ENCODE data around the gene DCC. TPM values are rescaled to one million over a fixed set of nuclear protein-coding genes. Genes with fewer than 3 reads are reported as not detected.

Gene DCC
- total RNA-seq, 1 donor from 2014 or later, result 0.24 TPM

DNA sequence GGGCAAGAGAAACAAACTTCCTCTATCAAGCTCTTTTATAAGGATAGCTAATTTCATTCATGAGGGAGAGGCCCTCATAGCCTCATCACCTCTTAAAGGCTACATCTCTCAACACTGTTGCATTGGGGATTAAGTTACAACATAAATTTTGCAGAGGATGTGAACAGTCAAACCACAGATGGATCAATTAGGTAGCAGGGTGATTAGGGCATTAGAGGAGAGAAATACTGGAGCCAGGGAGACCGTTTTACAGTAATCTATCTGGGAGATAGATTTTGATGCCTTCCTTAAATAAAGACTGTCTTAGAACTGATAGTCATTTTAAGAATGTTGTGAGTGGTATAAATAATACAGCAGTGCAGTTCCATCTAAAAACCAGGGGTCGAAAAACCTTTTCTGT, 258.9 kb downstream of the DCC start:
- Mint-ChIP-seq H3K27ac (ENCODE audit: unreplicated experiment) (no peak overlapping the region), H3K4me3 (ENCODE audit: unreplicated experiment) (no peak overlapping the region), H3K36me3 (ENCODE audit: unreplicated experiment) (no peaks in the 10 kb centered on the region), H3K9me3 (ENCODE audit: unreplicated experiment) (peaks cover 25% of the 10 kb centered on the region), H3K27me3 (ENCODE audit: unreplicated experiment) (no peaks in the 10 kb centered on the region), H3K4me1 (ENCODE audit: unreplicated experiment) (no peaks in the 10 kb centered on the region)
- TF ChIP-seq CTCF (IDR thresholded peaks at IDR 0.05), result no peak
- no peak for DNase-seq (ENCODE audit: extremely low spot score, unreplicated experiment)

DNA sequence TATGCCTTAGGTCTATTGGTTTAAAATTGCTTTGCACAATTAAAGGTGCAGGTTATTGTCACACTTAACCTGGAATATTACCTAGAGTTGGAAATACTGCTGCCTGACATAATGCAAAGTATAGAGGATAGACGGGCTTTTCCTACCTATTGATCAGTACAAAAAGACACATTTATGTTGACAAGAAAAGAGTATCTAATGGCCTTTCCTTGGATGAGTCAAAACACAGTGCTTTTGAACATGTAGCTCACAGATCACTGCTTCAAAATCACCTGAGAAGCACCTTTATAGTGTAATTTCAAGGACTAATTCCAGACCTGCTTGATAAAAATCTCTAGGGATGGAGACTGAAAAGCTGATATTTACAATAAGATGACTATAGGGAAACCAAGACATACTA, 262.8 kb downstream of the DCC start:
- H3K4me1 Mint-ChIP-seq (ENCODE audit: unreplicated experiment), result no peaks in the 10 kb centered on the region
- TF ChIP-seq CTCF (IDR thresholded peaks at IDR 0.05), result no peak
- no peak for DNase-seq (ENCODE audit: extremely low spot score, unreplicated experiment)
- no peak overlapping the region for H3K27ac Mint-ChIP-seq (ENCODE audit: unreplicated experiment)
- H3K4me3 Mint-ChIP-seq (ENCODE audit: unreplicated experiment), result no peak overlapping the region
- no peaks in the 10 kb centered on the region for H3K27me3 Mint-ChIP-seq (ENCODE audit: unreplicated experiment)
- peaks cover 9% of the 10 kb centered on the region for H3K9me3 Mint-ChIP-seq (ENCODE audit: unreplicated experiment)
- no peaks in the 10 kb centered on the region for H3K36me3 Mint-ChIP-seq (ENCODE audit: unreplicated experiment)

DNA sequence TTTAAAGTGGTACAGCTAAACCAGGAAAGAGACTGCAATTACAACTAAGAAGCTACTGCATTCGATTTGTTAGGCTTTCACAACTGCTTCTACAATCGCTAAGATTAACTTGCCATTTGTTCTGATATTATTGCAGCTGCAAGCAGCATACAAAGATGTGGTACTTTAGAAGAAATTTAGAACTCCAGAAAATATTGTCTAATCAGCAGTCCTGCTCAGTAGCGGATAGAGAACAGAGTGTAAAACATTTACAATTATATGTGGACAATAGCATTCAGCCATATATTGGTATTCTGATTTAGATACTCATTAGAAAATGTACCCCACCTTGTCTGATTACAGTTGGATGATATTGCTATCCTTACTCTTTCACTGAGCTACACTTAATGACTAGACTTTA, 265.3 kb downstream of the DCC start:
- Mint-ChIP-seq H3K9me3 (ENCODE audit: unreplicated experiment) (peaks cover 5% of the 10 kb centered on the region), H3K27me3 (ENCODE audit: unreplicated experiment) (no peaks in the 10 kb centered on the region), H3K4me1 (ENCODE audit: unreplicated experiment) (no peaks in the 10 kb centered on the region), H3K36me3 (ENCODE audit: unreplicated experiment) (no peaks in the 10 kb centered on the region), H3K4me3 (ENCODE audit: unreplicated experiment) (no peak overlapping the region), H3K27ac (ENCODE audit: unreplicated experiment) (no peak overlapping the region)
- TF ChIP-seq CTCF (IDR thresholded peaks at IDR 0.05), result no peak
- no peak for DNase-seq (ENCODE audit: extremely low spot score, unreplicated experiment)

DNA sequence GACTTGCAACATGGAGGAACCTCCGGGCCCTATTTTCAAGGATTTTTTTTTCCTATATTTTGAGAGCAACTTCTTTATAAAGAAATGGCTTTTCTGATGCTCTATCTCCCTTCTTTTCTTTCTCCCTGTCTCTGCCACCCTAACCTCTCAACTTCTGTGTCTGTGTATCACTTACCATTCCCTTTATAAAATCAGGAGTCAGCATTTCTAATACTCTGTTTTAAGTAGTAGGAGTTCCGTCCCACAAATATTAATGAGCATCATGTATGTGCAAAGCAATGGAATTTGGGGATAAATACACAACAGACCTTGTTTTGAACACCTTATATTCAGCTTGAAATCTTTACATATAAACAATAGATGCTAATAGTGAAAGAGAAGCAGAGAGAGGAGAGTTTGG, 268.0 kb downstream of the DCC start:
- no peak for TF ChIP-seq CTCF (IDR thresholded peaks at IDR 0.05)

GRCh38 chr18:52610451-52611115, 270.6 kb downstream of the DCC start:
- Mint-ChIP-seq H3K27ac (ENCODE audit: unreplicated experiment) (no peak overlapping the region), H3K4me3 (ENCODE audit: unreplicated experiment) (no peak overlapping the region), H3K4me1 (ENCODE audit: unreplicated experiment) (no peaks in the 10 kb centered on the region), H3K9me3 (ENCODE audit: unreplicated experiment) (no peaks in the 10 kb centered on the region), H3K27me3 (ENCODE audit: unreplicated experiment) (no peaks in the 10 kb centered on the region), H3K36me3 (ENCODE audit: unreplicated experiment) (no peaks in the 10 kb centered on the region)
- TF ChIP-seq CTCF (IDR thresholded peaks at IDR 0.05), result no peak
- no peak for DNase-seq (ENCODE audit: extremely low spot score, unreplicated experiment)

More for the DNA sequence above, 268.0 kb downstream of the DCC start:
- no peak overlapping the region for H3K27ac Mint-ChIP-seq (ENCODE audit: unreplicated experiment)
- no peaks in the 10 kb centered on the region for H3K9me3 Mint-ChIP-seq (ENCODE audit: unreplicated experiment)
- DNase-seq (ENCODE audit: extremely low spot score, unreplicated experiment), result no peak
- H3K4me3 Mint-ChIP-seq (ENCODE audit: unreplicated experiment), result no peak overlapping the region
- H3K36me3 Mint-ChIP-seq (ENCODE audit: unreplicated experiment), result no peaks in the 10 kb centered on the region
- no peaks in the 10 kb centered on the region for H3K27me3 Mint-ChIP-seq (ENCODE audit: unreplicated experiment)
- H3K4me1 Mint-ChIP-seq (ENCODE audit: unreplicated experiment), result no peaks in the 10 kb centered on the region
